H9 (cell line): ENCODE measurements around the gene CYP21A2. TPM values are rescaled to one million over a fixed set of nuclear protein-coding genes. Genes with fewer than 3 reads are reported as not detected.

Source experiments
- DNase-seq: peaks from one replicate; pipeline ENCODE4 v3.0.0-alpha.2; 2017
- H2AFZ ChIP-seq: one replicate; pipeline ENCODE4 v1.6.1; 2013; ENCODE audit warnings: mild to moderate bottlenecking, low read length, control low read depth, moderate library complexity
- H2AK5ac ChIP-seq: 2 replicates; pipeline ENCODE4 v1.6.1; 2013; ENCODE audit warnings: low read length, control low read depth, mixed read lengths; ENCODE audit not compliant: insufficient read length
- H2BK120ac ChIP-seq: one replicate; pipeline ENCODE4 v1.6.1; 2013; ENCODE audit warnings: low read depth, mild to moderate bottlenecking, low read length, control low read depth, inconsistent platforms; ENCODE audit not compliant: poor library complexity, severe bottlenecking
- H2BK12ac ChIP-seq: 2 replicates; pipeline ENCODE4 v1.6.1; 2013; ENCODE audit warnings: low read length, control low read depth, mixed read lengths, low read depth; ENCODE audit not compliant: insufficient read length
- H2BK15ac ChIP-seq: 2 replicates; pipeline ENCODE4 v1.6.1; 2013; ENCODE audit warnings: low read depth, low read length, control low read depth
- H2BK20ac ChIP-seq: one replicate; pipeline ENCODE4 v1.6.1; 2013; ENCODE audit warnings: low read depth, mild to moderate bottlenecking, low read length, control low read depth, inconsistent platforms; ENCODE audit not compliant: poor library complexity, severe bottlenecking
- H2BK5ac ChIP-seq: 2 replicates; pipeline ENCODE4 v1.6.1; 2013; ENCODE audit warnings: low read length, control low read depth, mixed read lengths; ENCODE audit not compliant: insufficient read length
- H3K14ac ChIP-seq: 2 replicates; pipeline ENCODE4 v1.6.1; 2013; ENCODE audit warnings: low read length, control low read depth; ENCODE audit not compliant: insufficient read depth
- H3K18ac ChIP-seq: 2 replicates; pipeline ENCODE4 v1.6.1; 2013; ENCODE audit warnings: low read depth, mild to moderate bottlenecking, mixed read lengths, low read length, control low read depth; ENCODE audit not compliant: insufficient read length
- H3K23ac ChIP-seq: 2 replicates; pipeline ENCODE4 v1.6.1; 2013; ENCODE audit warnings: low read length, control low read depth, mixed read lengths, low read depth; ENCODE audit not compliant: insufficient read length
- H3K23me2 ChIP-seq: 2 replicates; pipeline ENCODE4 v1.6.1; 2013; ENCODE audit warnings: low read depth, mild to moderate bottlenecking, mixed read lengths, low read length, control low read depth; ENCODE audit not compliant: insufficient read length, poor library complexity, severe bottlenecking
- H3K27ac ChIP-seq: 2 replicates; pipeline ENCODE4 v1.5.1; 2013; ENCODE audit warnings: low read length, control low read depth, mixed read lengths, low read depth; ENCODE audit not compliant: insufficient read length
- H3K27me3 ChIP-seq: 2 replicates; pipeline ENCODE4 v1.6.1; 2013; ENCODE audit warnings: low read length, control low read depth, inconsistent platforms; ENCODE audit not compliant: insufficient read depth
- H3K4ac ChIP-seq: 2 replicates; pipeline ENCODE4 v1.6.1; 2013; ENCODE audit warnings: low read depth, mild to moderate bottlenecking, control low read depth, inconsistent platforms, low read length, moderate library complexity
- H3K4me1 ChIP-seq: 2 replicates; pipeline ENCODE4 v1.6.1; 2013; ENCODE audit warnings: low read length, control low read depth, inconsistent platforms; ENCODE audit not compliant: insufficient read depth
- H3K4me2 ChIP-seq: 2 replicates; pipeline ENCODE4 v1.6.1; 2013; ENCODE audit warnings: low read length, control low read depth, mixed read lengths; ENCODE audit not compliant: insufficient read length, insufficient read depth
- H3K56ac ChIP-seq: 2 replicates; pipeline ENCODE4 v1.6.1; 2013; ENCODE audit warnings: low read depth, mild to moderate bottlenecking, mixed read lengths, low read length, control low read depth; ENCODE audit not compliant: insufficient read length
- H3K79me1 ChIP-seq: 2 replicates; pipeline ENCODE4 v1.6.1; 2013; ENCODE audit warnings: low read depth, mild to moderate bottlenecking, moderate library complexity, low read length, control low read depth, inconsistent platforms; ENCODE audit not compliant: insufficient read depth, poor library complexity, severe bottlenecking
- H3K79me2 ChIP-seq: 2 replicates; pipeline ENCODE4 v1.6.1; 2013; ENCODE audit warnings: low read length, control low read depth, inconsistent platforms; ENCODE audit not compliant: insufficient read depth
- H3K9ac ChIP-seq: 2 replicates; pipeline ENCODE4 v1.6.1; 2013; ENCODE audit warnings: low read length, control low read depth, mixed read lengths; ENCODE audit not compliant: insufficient read length; ENCODE audit errors: extremely low read depth
- H3K9me3 ChIP-seq: one replicate; pipeline ENCODE4 v1.6.1; 2013; ENCODE audit warnings: low read depth, low read length, inconsistent platforms; ENCODE audit not compliant: control insufficient read depth
- H3T11ph ChIP-seq: one replicate; pipeline ENCODE4 v1.6.1; 2013; ENCODE audit warnings: mild to moderate bottlenecking, low read length, control low read depth, inconsistent platforms
- H4K20me1 ChIP-seq: one replicate; pipeline ENCODE4 v1.6.1; 2013; ENCODE audit not compliant: control insufficient read depth, insufficient read length, insufficient read depth
- H4K5ac ChIP-seq: 2 replicates; pipeline ENCODE4 v1.6.1; 2013; ENCODE audit warnings: low read depth, mild to moderate bottlenecking, mixed read lengths, low read length, control low read depth; ENCODE audit not compliant: insufficient read length
- H4K8ac ChIP-seq: replicated peaks from 2 replicates; pipeline ENCODE4 v1.6.1; 2013; ENCODE audit warnings: low read length, control low read depth, mixed read lengths, low read depth; ENCODE audit not compliant: insufficient read length
- H4K91ac ChIP-seq: 2 replicates; pipeline ENCODE4 v1.6.1; 2013; ENCODE audit warnings: low read depth, mild to moderate bottlenecking, moderate library complexity, mixed read lengths, low read length, control low read depth; ENCODE audit not compliant: insufficient read length
- H3K27ac Mint-ChIP-seq, 3 experiments: 2 replicates in 2 of 3; 3 replicates in 1 of 3; pipeline ENCODE4 v1.8.0; 2020 to 2021; ENCODE audit warnings: mixed read lengths in 3 of 3, mild to moderate bottlenecking in 1 of 3, moderate library complexity in 1 of 3
- H3K27me3 Mint-ChIP-seq: 2 replicates; pipeline ENCODE4 v1.8.0; 2021; ENCODE audit warnings: low read depth, mild to moderate bottlenecking, moderate library complexity, mixed read lengths
- H3K36me3 Mint-ChIP-seq, 3 experiments: 2 replicates in 2 of 3; 3 replicates in 1 of 3; pipeline ENCODE4 v1.8.0; 2020 to 2021; ENCODE audit warnings: low read depth in 3 of 3, mixed read lengths in 3 of 3; ENCODE audit not compliant: insufficient read depth in 1 of 3
- H3K4me1 Mint-ChIP-seq, 2 experiments: 2 replicates each; pipeline ENCODE4 v1.8.0; 2020; ENCODE audit warnings: mixed read lengths in 2 of 2
- H3K4me3 Mint-ChIP-seq, 2 experiments: 2 replicates in 1 of 2; 3 replicates in 1 of 2; pipeline ENCODE4 v1.8.0; 2020 to 2021; ENCODE audit warnings: mild to moderate bottlenecking in 2 of 2, mixed read lengths in 2 of 2, moderate library complexity in 1 of 2
- H3K9me3 Mint-ChIP-seq, 2 experiments: 2 replicates in 1 of 2; 3 replicates in 1 of 2; pipeline ENCODE4 v1.8.0; 2020; ENCODE audit warnings: mild to moderate bottlenecking in 2 of 2, mixed read lengths in 2 of 2, moderate library complexity in 1 of 2
- WGBS: extraction: QIAGEN DNeasy Blood & Tissue Kit; methylation state at CpG from one replicate; pipeline ENCODE4 v1.1.7; 2013; ENCODE audit warnings: missing lambda C conversion rate, low lambda C conversion rate, mixed read lengths; ENCODE audit not compliant: insufficient read length; ENCODE audit errors: extremely low coverage; 5-methylcytosine and 5-hydroxymethylcytosine counted together
- total RNA-seq: library from RNA; stranded (reverse); gene quantifications from 2 replicates; pipeline ENCODE4 v1.2.1, GENCODE V29; 2021
- TF ChIP-seq, protein P1 (sequence below): fragments of 200-600 bp; sonication (generic); conservative IDR thresholded peaks from 3 replicates; pipeline ENCODE4 v1.8.0; 2021; ENCODE audit warnings: antibody characterized with exemption, mild to moderate bottlenecking

CYP21A2 gene
- total RNA-seq, 1 experiment from 2014 or later = not detected

GRCh38 chr6:32076321-32076809, 38.1 kb downstream of the CYP21A2 start:
- H2BK12ac ChIP-seq = no peak overlapping the region
- H3K27me3 Mint-ChIP-seq = no peaks in the 10 kb centered on the region; the same call in 1 of the 2 replicates
- no peak overlapping the region for H2AFZ ChIP-seq
- H3K27ac ChIP-seq = no peak overlapping the region
- H4K91ac ChIP-seq = no peak overlapping the region
- H3T11ph ChIP-seq = no peak overlapping the region
- H3K4me2 ChIP-seq = no peak overlapping the region
- H3K4ac ChIP-seq = no peak overlapping the region
- H3K79me1 ChIP-seq = no peaks in the 10 kb centered on the region
- H2AK5ac ChIP-seq = no peak overlapping the region
- no peaks in the 10 kb centered on the region; a peak in 1 of 7 replicates for H3K36me3 Mint-ChIP-seq
- H3K14ac ChIP-seq = no peak overlapping the region
- H3K9ac ChIP-seq = no peak overlapping the region
- no peak overlapping the region for H4K8ac ChIP-seq
- no peaks in the 10 kb centered on the region for H3K9me3 Mint-ChIP-seq
- no peaks in the 10 kb centered on the region for H3K9me3 ChIP-seq
- H2BK5ac ChIP-seq = no peak overlapping the region
- H3K23ac ChIP-seq = no peak overlapping the region
- TF ChIP-seq, protein P1, sequence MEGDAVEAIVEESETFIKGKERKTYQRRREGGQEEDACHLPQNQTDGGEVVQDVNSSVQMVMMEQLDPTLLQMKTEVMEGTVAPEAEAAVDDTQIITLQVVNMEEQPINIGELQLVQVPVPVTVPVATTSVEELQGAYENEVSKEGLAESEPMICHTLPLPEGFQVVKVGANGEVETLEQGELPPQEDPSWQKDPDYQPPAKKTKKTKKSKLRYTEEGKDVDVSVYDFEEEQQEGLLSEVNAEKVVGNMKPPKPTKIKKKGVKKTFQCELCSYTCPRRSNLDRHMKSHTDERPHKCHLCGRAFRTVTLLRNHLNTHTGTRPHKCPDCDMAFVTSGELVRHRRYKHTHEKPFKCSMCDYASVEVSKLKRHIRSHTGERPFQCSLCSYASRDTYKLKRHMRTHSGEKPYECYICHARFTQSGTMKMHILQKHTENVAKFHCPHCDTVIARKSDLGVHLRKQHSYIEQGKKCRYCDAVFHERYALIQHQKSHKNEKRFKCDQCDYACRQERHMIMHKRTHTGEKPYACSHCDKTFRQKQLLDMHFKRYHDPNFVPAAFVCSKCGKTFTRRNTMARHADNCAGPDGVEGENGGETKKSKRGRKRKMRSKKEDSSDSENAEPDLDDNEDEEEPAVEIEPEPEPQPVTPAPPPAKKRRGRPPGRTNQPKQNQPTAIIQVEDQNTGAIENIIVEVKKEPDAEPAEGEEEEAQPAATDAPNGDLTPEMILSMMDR = no peak
- H4K20me1 ChIP-seq = no peaks in the 10 kb centered on the region
- H3K27me3 ChIP-seq = no peaks in the 10 kb centered on the region
- H2BK120ac ChIP-seq = no peak overlapping the region
- H3K18ac ChIP-seq = no peak overlapping the region
- no peak overlapping the region for H3K56ac ChIP-seq
- H3K4me1 ChIP-seq = no peaks in the 10 kb centered on the region
- DNase-seq = no peak
- no peak overlapping the region for H3K4me3 Mint-ChIP-seq
- peak overlapping the region in 1 of 3 experiments; percentile 23; a peak in 1 of 7 replicates for H3K27ac Mint-ChIP-seq
- H2BK20ac ChIP-seq = no peak overlapping the region
- no peak overlapping the region for H4K5ac ChIP-seq
- H3K23me2 ChIP-seq = no peaks in the 10 kb centered on the region
- H3K4me1 Mint-ChIP-seq = peaks cover 15 to 20% of the 10 kb centered on the region in 2 experiments
- H2BK15ac ChIP-seq = no peak overlapping the region
- WGBS = no CpG with 5 or more reads among the region's 12 CpGs
- H3K79me2 ChIP-seq = no peaks in the 10 kb centered on the region
